ENCODE data around the gene NFIC.
"Not testable (repeated sequence)": the region's sequence is repeated elsewhere in the genome, so short reads cannot be mapped to it uniquely, and the experiment has no call there.

NFIC gene

DNA sequence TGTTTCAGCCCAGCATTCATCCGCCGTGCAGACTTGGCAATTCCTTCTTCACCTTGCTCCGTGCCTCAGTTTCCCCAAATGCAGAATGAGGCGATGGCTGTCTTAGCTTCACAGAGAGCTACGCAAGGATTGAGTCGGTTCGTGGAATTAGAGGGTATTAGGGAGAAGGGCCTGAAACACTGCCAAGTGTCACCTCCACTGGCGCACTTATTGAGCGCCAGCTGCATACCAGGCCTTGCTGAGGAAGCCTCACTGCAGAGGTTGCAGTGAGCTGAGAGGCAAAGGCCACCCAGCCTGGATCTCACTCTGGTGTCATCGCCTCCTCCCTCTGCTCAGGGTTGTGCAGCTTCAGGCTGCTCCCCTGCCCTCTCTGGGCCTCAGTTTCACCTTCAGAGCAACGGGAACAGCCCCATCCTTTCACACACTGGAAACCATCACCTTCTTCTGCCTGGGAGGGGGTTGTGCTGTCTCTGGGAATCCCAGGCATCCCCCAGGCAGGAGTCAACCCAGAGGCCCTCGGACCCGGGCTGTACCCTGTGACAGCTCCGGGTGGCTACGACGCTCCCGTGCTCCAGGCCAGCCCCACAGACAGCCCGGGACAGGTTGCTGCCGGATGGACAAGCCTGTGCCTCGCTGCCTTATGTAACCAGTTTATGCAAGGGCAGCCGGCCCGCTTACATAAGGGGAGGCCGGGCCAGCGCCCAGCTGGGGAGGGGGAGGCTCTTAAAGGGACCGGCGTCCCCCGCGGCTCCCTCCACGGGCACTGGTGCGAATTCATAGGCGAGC is 31.9 kb downstream of the NFIC start:
- peak overlapping the region; percentile 28 for H3K4me3 ChIP-seq (ENCODE audit: low read length)
- DNase-seq (ENCODE audit: low read depth), result peak; percentile 69
- TF ChIP-seq, protein P1, sequence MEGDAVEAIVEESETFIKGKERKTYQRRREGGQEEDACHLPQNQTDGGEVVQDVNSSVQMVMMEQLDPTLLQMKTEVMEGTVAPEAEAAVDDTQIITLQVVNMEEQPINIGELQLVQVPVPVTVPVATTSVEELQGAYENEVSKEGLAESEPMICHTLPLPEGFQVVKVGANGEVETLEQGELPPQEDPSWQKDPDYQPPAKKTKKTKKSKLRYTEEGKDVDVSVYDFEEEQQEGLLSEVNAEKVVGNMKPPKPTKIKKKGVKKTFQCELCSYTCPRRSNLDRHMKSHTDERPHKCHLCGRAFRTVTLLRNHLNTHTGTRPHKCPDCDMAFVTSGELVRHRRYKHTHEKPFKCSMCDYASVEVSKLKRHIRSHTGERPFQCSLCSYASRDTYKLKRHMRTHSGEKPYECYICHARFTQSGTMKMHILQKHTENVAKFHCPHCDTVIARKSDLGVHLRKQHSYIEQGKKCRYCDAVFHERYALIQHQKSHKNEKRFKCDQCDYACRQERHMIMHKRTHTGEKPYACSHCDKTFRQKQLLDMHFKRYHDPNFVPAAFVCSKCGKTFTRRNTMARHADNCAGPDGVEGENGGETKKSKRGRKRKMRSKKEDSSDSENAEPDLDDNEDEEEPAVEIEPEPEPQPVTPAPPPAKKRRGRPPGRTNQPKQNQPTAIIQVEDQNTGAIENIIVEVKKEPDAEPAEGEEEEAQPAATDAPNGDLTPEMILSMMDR (IDR thresholded peaks at IDR 0.05; ENCODE audit: insufficient read depth, low read depth, low read length, missing control alignments), result no peak

DNA sequence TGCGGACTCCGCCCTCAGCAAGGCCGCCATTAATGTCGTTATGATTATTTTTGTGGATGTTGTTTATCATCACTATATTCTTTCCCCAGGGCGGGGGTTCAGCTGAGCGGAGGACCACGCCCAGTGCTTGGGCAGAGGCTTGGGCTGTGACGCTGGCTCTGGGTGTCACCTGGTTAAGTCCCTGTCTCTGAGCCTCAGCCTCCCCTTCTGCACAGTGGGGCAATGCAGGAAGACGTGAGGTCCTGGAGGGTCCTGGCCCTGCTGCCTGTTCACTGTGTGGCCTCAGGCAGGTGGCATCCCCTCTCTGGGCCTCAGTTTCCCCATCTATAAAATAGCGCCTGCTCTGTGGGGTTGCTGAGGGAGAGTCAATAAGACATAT is 32.5 kb downstream of the NFIC start:
- DNase-seq (ENCODE audit: low read depth), result no peak
- TF ChIP-seq, protein P1 (IDR thresholded peaks at IDR 0.05; ENCODE audit: insufficient read depth, low read depth, low read length, missing control alignments), result no peak
- H3K4me3 ChIP-seq (ENCODE audit: low read length), result no peak overlapping the region

DNA sequence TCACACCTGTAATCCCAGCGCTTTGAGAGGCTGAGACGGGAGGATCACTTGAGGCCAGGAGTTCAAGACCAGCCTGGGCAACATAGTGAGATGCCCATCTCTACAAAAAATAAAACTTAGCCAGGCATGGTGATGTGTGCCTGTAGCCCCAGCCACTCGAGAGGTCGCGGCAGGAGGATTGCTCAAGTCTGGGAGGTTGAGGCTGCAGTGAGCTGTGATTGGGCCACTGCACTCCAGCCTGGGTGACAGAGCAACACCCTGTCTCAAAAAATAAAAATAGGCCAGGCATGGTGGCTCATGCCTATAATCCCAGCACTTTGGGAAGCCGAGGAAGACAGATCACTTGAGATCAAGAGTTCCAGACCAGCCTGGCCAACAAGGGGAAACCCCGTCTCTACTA is 32.9 kb downstream of the NFIC start:
- DNase-seq (ENCODE audit: low read depth); H3K4me3 ChIP-seq (ENCODE audit: low read length): not testable (repeated sequence)

DNA sequence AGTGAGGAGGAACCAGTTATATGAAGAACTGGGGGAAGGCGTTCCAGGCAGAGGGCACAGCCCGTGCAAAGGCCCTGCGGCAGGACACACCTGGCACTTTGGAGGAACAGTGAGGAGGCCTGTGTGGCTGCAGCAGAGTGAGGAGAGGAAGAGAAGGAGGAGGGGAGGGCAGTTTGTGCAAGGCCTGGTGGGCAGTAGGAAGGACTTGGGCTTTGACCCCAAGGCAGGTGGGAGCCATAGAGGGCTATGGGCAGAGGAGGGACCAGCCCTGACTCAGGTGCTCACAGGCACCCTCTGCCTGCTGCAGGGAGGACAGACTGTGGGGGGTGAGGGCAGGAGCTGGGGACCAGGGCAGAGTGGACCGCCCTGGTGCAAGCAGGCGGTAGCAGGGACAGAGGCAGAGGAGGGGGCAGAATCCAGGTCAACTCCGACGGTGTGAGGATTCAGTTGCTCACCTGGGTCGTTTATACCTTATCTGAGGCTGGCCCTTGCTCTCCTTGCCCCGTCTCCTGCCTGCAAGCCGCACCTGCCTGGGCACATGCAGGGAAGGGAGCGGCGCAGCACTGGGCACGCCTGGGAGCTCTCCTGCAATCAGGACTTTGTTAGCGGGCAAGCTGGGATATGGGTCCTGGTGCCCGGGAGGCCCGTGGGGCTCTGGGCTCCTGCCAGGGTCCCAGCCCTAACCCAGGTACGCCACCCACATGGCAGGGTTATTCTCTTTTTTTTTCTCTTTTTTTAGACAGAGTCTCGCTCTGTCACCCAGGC is 34.8 kb downstream of the NFIC start:
- no peak overlapping the region for H3K4me3 ChIP-seq (ENCODE audit: low read length)
- TF ChIP-seq, protein P1 (IDR thresholded peaks at IDR 0.05; ENCODE audit: insufficient read depth, low read depth, low read length, missing control alignments), result no peak

DNA sequence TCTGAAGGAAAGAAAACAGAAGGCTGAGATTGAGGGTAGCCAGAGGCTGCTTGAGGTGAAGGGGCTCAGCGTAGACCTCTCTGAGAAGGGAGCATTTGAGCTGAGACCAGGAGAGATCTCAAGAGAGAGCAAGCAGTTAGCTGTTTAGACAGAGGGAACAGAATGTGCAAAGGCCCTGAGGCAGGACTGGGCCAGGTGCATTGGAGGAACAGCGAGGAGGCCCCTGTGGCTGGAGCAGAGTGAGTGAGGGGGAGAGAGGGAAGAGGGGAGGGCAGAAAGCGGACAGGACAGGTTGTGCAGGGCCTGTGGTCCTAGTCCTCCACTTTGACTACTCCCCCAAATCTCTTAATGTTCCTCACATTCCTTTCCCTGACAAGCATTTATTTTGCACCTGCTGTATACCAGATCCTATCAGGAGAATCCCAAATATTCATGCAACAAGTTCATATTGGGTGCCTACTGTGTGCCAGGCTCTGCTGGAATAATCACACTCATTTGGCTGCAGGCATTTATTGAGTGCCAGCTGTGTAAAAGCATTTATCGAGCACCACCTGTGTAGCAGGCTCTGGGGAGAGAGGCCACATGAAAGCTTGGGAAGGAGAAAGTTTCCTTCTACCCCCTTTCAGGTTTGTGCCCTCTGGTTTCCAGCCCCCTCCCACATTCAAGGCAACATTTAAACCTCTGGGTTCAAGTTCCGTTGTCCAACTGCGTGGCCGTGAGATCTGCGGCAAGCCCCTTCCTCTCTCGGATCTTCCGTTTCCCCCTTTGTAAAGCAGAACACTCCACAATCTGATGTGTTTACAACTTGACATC is 36.5 kb downstream of the NFIC start:
- no peak overlapping the region for H3K4me3 ChIP-seq (ENCODE audit: low read length)
- TF ChIP-seq, protein P1 (IDR thresholded peaks at IDR 0.05; ENCODE audit: insufficient read depth, low read depth, low read length, missing control alignments), result no peak
- no peak for DNase-seq (ENCODE audit: low read depth)

More for the DNA sequence above, 34.8 kb downstream of the NFIC start:
- DNase-seq (ENCODE audit: low read depth), result no peak

DNA sequence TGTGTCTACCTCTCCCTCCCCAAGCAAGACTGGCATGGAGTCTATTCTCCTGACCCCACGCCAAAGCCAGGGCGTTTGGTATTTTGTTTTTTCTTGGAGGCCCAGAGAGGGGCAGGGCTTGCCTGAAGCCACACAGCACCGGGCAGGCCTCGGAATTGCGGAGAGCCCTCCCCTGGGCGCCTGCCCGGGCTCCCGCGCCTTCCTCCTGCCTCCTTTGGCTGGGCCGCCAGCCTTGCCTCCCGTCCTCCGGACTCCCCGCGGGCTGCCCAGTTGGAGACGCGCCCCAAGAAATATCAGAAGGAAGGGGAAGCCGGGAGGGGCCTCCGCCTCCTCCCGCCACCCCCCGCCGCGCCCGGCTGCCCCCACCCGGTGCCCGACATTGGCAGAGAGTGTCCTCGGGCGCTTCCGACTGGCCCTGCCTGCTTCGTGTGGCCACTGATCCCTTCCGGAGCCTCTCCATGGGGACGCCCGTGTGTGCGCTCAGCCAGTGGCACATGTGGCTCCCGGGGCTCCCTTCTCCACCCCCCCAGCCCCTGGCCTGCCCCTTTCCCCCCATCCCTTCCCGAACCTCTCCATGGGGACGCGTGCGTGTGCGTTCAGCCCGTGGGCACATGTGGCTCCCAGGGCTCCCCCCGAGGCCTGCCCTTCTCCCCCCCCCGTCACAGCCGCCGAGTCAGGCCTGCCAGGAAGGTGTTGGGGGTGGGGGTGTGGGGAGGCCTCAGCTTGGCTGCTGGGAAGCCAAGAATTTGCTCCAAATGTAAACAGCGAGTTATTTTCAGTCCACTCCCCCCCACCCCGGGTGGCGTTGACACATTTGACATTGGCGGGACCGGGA is 37.3 kb downstream of the NFIC start:
- H3K4me3 ChIP-seq (ENCODE audit: low read length), result peak overlapping the region; percentile 22
- TF ChIP-seq, protein P1 (IDR thresholded peaks at IDR 0.05; ENCODE audit: insufficient read depth, low read depth, low read length, missing control alignments), result no peak
- DNase-seq (ENCODE audit: low read depth), result peak; percentile 41

All from epithelial cell of esophagus (primary cell).